Panc1 (cell line): ENCODE data around the gene TOLLIP. TPM values are rescaled to one million over a fixed set of nuclear protein-coding genes. Genes with fewer than 3 reads are reported as not detected.
A peak's percentile ranks its signal among the peaks of the same experiment; 100 is the strongest.

ENCODE experiments used
- ATAC-seq: fragments of 200-7000 bp; cut with Tn5 transposase; 2 replicates; pipeline ENCODE4 v1.9.1; 2020; ENCODE audit warnings: mild to moderate bottlenecking, moderate library complexity
- BruUV-seq: library from RNA; stranded (reverse); fragments of 400-500 nt; replicated peaks from 2 replicates; lab custom pipeline; 2021; lab: Mats Ljungman, UMichigan
- CTCF ChIA-PET: fragments of 300-600 bp; sonication (Branson Sonifier 250); formaldehyde crosslinking; loops from one replicate; lab custom pipeline; 2022; ENCODE audit warnings: antibody characterized with exemption; lab: Charles Lee
- POLR2A ChIA-PET: fragments of 300-600 bp; sonication (Branson Sonifier 250); formaldehyde crosslinking; loops from one replicate; lab custom pipeline; 2022; ENCODE audit warnings: antibody characterized with exemption; lab: Charles Lee
- DNase-seq: peaks from one replicate; pipeline ENCODE4 v3.0.0-alpha.2; 2010; ENCODE audit warnings: low read depth, low spot score
- H3K27ac ChIP-seq: 2 replicates; pipeline ENCODE4 v1.5.1; 2011; ENCODE audit warnings: mild to moderate bottlenecking, low read length, inconsistent platforms
- H3K27me3 ChIP-seq: fragments of 200-500 bp; sonication (Bioruptor generic); 2 replicates; pipeline ENCODE4 v1.6.0; 2014; ENCODE audit warnings: low read length, inconsistent platforms; ENCODE audit not compliant: control insufficient read depth, insufficient read depth
- H3K36me3 ChIP-seq: fragments of 200-500 bp; sonication (Bioruptor generic); 2 replicates; pipeline ENCODE4 v1.5.1; 2014; ENCODE audit warnings: inconsistent platforms, mild to moderate bottlenecking, low read length, moderate library complexity; ENCODE audit not compliant: control insufficient read depth, insufficient read depth
- H3K4me1 ChIP-seq: 2 replicates; pipeline ENCODE4 v1.5.1; 2011; ENCODE audit warnings: inconsistent platforms, mild to moderate bottlenecking, low read length, moderate library complexity; ENCODE audit not compliant: control insufficient read depth, insufficient read depth
- H3K4me3 ChIP-seq, 2 experiments: 2 replicates each; pipeline ENCODE4 v1.5.1; 2011 to 2012; ENCODE audit warnings: low read depth in 2 of 2, low read length in 2 of 2, mild to moderate bottlenecking in 2 of 2, inconsistent platforms in 1 of 2, moderate library complexity in 1 of 2
- H3K9me3 ChIP-seq: fragments of 200-500 bp; sonication (Bioruptor generic); 2 replicates; pipeline ENCODE4 v1.5.1; 2014; ENCODE audit warnings: low read depth, mild to moderate bottlenecking, inconsistent platforms, low read length, moderate library complexity; ENCODE audit not compliant: control insufficient read depth, insufficient read depth
- CTCF ChIP-seq: fragments of 450-650 bp; IDR thresholded peaks from 2 replicates; pipeline ENCODE4 v1.5.1; 2017; ENCODE audit warnings: mild to moderate bottlenecking
- POLR2AphosphoS5 ChIP-seq: IDR thresholded peaks from 2 replicates; pipeline ENCODE4 v1.6.1; 2012; ENCODE audit warnings: mild to moderate bottlenecking, low read depth, low read length, moderate library complexity
- REST ChIP-seq, 2 experiments: IDR thresholded peaks; 2 replicates each; pipeline ENCODE4 v1.6.1; 2011 to 2012; ENCODE audit warnings: low read depth in 2 of 2, control low read depth in 1 of 2, low read length in 1 of 2, mild to moderate bottlenecking in 1 of 2, moderate library complexity in 1 of 2; ENCODE audit not compliant: insufficient read depth in 1 of 2
- SIN3A ChIP-seq: IDR thresholded peaks from 2 replicates; pipeline ENCODE4 v1.6.1; 2012; ENCODE audit warnings: low read depth, mild to moderate bottlenecking, low read length, moderate library complexity, borderline replicate concordance; ENCODE audit not compliant: insufficient read depth
- TCF7L2 ChIP-seq: IDR thresholded peaks from 2 replicates; pipeline ENCODE4 v1.6.1; 2011; ENCODE audit warnings: mild to moderate bottlenecking, low read depth, low read length, inconsistent platforms
- in situ Hi-C: cut with HindIII; loops from 2 replicates; pipeline ENCODE4 v1.10.0; 2016; ENCODE audit warnings: low sequenced_read_pairs, low pct_unique_long_range_greater_than_20kb
- intact Hi-C: fragments of 100-400 bp; cut with micrococcal nuclease; formaldehyde crosslinking; loops from one replicate; pipeline ENCODE4 v1.10.0; 2022; ENCODE audit not compliant: unreplicated experiment
- total RNA-seq: library from RNA; stranded (reverse); gene quantifications from one replicate; pipeline ENCODE4 v1.2.1, GENCODE V29; 2021; ENCODE audit not compliant: unreplicated experiment

The TOLLIP gene
- total RNA-seq, 1 experiment from 2014 or later: 141 TPM

- no peak for TF ChIP-seq TCF7L2
- no peak for TF ChIP-seq SIN3A
- no peak for TF ChIP-seq CTCF
- 0 out of 4 replicates have a peak, but pooled peaks of 1 of the 2 experiments have one; percentile 12 for TF ChIP-seq REST (IDR thresholded peaks at IDR 0.05; ENCODE audit: insufficient read depth in 1 of 2, low read depth in 2 of 2, low read length in 1 of 2)
- no peak overlapping the region for H3K4me3 ChIP-seq
- ATAC-seq: no peak
- H3K36me3 ChIP-seq: no peaks in the 10 kb centered on the region
- in situ Hi-C loops (no loop called here), intact Hi-C loops (no loop called here)
- H3K27ac ChIP-seq: no peak overlapping the region
- POLR2A ChIA-PET: no interaction called here
- H3K4me1 ChIP-seq: peaks cover 6% of the 10 kb centered on the region; the same call in 1 of the 2 replicates
- no peak for DNase-seq
- BruUV-seq: no TSS peak
- no peaks in the 10 kb centered on the region for H3K9me3 ChIP-seq
- CTCF ChIA-PET: no interaction called here
- H3K27me3 ChIP-seq: no peaks in the 10 kb centered on the region; the same call in 1 of the 2 replicates
Measured at GRCh38 chr11:1232883-1233321, 76.5 kb downstream of the TOLLIP start.

DNA sequence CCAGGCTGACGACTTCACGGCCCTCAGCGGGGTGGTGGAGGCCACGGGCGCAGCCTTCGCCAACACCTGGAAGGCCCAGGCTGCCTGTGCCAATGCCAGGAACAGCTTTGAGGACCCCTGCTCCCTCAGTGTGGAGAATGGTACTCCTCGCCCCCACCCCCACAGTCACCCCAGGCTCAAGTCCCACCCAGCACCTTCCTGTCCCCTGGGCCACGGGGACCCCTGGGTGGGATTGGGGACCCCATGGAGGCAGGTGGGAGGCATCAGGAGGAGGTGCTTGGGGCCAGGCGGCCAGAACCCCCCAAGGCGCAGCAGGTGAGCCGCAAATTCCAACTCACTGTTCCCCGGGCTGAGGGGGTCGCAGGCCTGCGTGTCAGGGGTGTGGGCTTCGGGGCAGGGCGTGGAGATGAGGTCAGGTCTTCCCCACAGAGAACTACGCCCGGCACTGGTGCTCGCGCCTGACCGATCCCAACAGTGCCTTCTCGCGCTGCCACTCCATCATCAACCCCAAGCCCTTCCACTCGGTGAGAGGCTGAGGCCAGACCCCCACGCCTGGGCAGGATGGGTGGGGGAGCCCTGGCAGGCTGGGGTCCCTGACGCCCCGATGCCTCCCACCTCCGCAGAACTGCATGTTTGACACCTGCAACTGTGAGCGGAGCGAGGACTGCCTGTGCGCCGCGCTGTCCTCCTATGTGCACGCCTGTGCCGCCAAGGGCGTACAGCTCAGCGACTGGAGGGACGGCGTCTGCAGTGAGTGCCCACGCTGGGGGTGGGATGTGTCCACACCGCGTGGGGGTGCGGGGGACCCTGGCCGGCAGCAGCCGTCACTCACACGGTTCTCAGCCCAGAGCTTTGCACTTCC, 77.2 kb downstream of the TOLLIP start:
- DNase-seq: no peak
- intact Hi-C loops: no loop called here
- in situ Hi-C loops: no loop called here
- H3K9me3 ChIP-seq: no peaks in the 10 kb centered on the region
- H3K36me3 ChIP-seq: no peaks in the 10 kb centered on the region
- H3K27me3 ChIP-seq: no peaks in the 10 kb centered on the region; the same call in 1 of the 2 replicates
- POLR2A ChIA-PET: no interaction called here
- no TSS peak for BruUV-seq
- CTCF ChIA-PET: no interaction called here
- TF ChIP-seq POLR2AphosphoS5 (no peak), REST (IDR thresholded peaks at IDR 0.05; ENCODE audit: insufficient read depth in 1 of 2, low read depth in 2 of 2, low read length in 1 of 2) (no peak), CTCF (no peak), SIN3A (no peak), TCF7L2 (no peak)
- peaks cover 6% of the 10 kb centered on the region; the same call in 1 of the 2 replicates for H3K4me1 ChIP-seq
- no peak overlapping the region for H3K27ac ChIP-seq
- ATAC-seq: no peak
- H3K4me3 ChIP-seq: no peak overlapping the region
